Stimulated activated CD8-positive, alpha-beta memory T cell treated with anti-CD3 and anti-CD28 coated beads, Interleukin-7, amount 100 ng/mL, for 4 hours (primary cell): ENCODE data around the gene ANKRD30BL.
"Not testable (repeated sequence)": the region's sequence is repeated elsewhere in the genome, so short reads cannot be mapped to it uniquely, and the experiment has no call there.

Experiments used
- DNase-seq, 2 donors: peaks; one replicate each; pipeline ENCODE4 v3.0.0-alpha.2; 2020; ENCODE audit warnings: low read depth in 2 of 2

ANKRD30BL gene, protein sequence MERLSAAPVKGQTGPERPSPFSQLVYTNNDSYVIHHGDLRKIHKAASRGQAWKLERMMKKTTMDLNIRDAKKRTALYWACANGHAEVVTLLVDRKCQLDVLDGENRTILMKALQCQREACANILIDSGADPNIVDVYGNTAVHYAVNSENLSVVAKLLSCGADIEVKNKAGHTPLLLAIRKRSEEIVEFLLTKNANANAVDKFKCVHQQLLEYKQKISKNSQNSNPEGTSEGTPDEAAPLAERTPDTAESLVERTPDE

DNA sequence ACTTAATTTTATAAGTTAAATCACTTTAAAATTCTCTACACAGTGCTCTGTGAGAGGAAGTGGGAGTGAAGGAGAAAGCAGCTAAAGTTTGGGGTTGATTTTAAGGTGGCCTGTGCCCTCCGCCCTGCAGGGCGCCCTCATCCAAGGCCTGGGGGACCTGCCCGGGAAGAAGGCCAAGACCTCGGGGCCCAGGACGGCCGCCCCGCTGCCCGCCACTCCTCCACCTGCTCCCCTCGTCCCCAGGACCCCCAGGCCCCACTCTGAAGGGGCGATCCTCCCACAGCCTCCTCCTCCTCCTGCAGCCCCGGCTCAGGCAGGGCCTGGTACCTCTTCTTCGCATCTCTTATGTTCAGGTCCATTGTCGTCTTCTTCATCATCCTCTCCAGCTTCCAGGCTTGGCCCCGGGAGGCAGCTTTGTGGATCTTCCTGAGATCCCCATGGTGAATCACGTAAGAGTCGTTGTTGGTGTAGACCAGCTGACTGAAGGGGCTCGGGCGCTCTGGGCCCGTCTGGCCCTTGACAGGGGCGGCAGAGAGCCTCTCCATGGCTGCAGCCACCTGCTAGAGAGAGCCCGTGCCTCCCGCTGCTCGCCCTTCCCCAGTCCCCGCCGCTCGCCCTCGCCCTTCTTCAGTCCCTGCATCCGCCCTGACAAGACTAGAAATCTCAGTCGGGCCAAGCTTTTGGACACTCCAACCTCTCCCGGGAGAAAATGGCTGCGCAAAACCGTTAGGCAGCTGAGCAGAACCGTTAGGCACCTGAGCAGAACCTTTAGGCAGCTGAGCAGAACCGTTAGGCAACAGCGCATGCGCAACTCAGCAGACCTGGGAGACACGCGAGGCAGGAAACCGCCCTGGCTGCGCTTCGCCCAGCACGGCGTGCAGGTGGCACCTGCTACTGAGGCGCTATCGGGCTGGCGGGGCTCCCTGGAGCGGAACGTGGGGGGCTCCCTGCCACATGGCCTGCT lies at the start of gene ANKRD30BL:
Gene ANKRD30BL, minus strand, starts transcription at position 792 of the 964 bp plus-strand sequence. Its CDS starts 247 bp downstream, at position 545.
- DNase-seq, result not testable (repeated sequence)

GRCh38 chr2:132202866-132203265 lies 41.1 kb upstream of the ANKRD30BL start:
- DNase-seq, result not testable (repeated sequence)

- DNase-seq, result not testable (repeated sequence)
Observed at GRCh38 chr2:132192854-132193253, 31.1 kb upstream of the ANKRD30BL start.

DNA sequence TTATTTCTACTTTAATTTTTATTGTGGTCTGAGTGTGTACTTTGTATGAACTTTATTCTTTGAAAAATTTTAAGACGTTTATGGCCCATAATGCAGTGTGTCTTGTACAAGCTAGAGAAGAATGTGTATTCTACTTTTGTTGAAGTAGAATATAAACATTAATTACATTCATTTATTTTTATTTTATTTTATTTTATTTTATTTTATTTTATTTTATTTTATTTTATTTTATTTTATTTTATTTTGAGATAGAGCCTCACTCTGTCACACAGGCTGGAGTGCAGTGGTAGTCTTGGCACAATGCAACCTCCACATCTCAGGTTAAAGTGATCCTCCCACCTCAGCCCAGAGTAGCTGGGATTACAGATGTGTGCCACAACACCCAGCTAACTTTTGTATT lies 5.3 kb upstream of the ANKRD30BL start:
- DNase-seq, result not testable (repeated sequence)

DNA sequence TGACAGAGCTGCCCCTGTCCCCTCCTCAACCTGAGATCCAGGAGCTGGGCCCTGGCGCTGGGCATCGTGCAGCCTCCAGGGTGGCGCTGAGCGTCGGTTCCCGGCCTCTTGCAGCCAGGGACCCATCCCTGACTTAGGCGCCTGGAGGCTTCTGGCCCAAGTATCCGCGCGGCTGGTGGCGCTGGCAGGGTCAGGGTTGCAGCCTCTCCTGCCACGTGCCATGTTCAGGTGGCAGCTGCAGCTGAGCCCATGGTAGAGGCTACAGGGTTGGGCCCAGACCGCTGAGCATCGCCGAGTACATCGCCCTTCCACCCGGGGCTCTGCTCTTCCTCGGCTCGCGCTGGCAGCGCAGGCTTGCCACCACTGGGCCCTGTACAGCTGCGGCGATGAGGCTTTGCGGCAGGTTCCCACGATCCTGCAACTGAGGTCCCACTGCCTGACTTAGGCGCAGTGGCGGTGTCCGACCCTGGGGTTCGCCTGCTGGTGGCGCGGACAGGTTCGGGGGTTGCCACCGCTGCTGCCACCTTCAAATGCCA lies 441 bp upstream of the ANKRD30BL start:
- not testable (repeated sequence) for DNase-seq

- DNase-seq, result not testable (repeated sequence)
Observed at GRCh38 chr2:132146774-132147173, 15.0 kb downstream of the ANKRD30BL start.
